ENCODE measurements around the gene SLC29A3.

GRCh38 chr10:71291528-71291900, 27.5 kb upstream of the SLC29A3 start:
- TF ChIP-seq CTCF (IDR thresholded peaks at IDR 0.05 in 2 of 3, conservative IDR thresholded peaks at IDR 0.05 in 1 of 3; ENCODE audit: control insufficient read depth in 2 of 3, extremely low read depth in 1 of 3, insufficient read depth in 1 of 3, low read depth in 3 of 3, low read length in 3 of 3) (no peak), POLR2AphosphoS5 (IDR thresholded peaks at IDR 0.05; ENCODE audit: low read length) (no peak), ASH2L (IDR thresholded peaks at IDR 0.05; ENCODE audit: borderline replicate concordance, low read depth) (no peak), BCLAF1 (IDR thresholded peaks at IDR 0.05) (no peak), SMAD5 (IDR thresholded peaks at IDR 0.05; ENCODE audit: low read depth) (no peak), USF1 (IDR thresholded peaks at IDR 0.05; ENCODE audit: borderline replicate concordance, extremely low read length, insufficient read depth, low read depth, low read length) (no peak)

Data from GM12878 (cell line).